Stimulated activated CD8-positive, alpha-beta memory T cell treated with anti-CD3 and anti-CD28 coated beads, Interleukin-4, amount 100 ng/mL, for 24 hours (primary cell): ENCODE measurements around the gene TGFBR3L.
"Not testable (repeated sequence)": the region's sequence is repeated elsewhere in the genome, so short reads cannot be mapped to it uniquely, and the experiment has no call there.

ENCODE experiments used
- DNase-seq: peaks from one replicate; pipeline ENCODE4 v3.0.0-alpha.2; 2020; ENCODE audit warnings: low read depth

The TGFBR3L gene

DNA sequence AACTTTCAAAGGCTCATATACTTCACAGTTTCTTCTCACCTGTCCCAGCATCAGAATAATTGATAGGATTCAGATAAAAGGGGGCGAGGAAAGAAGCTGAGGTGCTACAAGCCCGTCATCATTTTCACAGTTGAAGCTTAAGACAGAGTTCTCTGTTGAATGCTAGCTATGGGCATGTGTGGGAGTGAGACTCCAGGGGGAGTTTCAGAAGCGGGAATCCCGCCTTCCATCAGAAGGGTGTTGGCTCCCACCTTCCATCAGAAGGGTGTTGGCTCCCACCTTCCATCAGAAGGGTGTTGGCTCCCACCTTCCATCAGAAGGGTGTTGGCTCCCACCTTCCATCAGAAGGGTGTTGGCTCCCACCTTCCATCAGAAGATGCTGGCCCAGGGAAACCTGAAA is 46.5 kb downstream of the TGFBR3L start:
- DNase-seq, result not testable (repeated sequence)

- no peak for DNase-seq
Observed at GRCh38 chr19:7961920-7962626, 47.4 kb downstream of the TGFBR3L start.

GRCh38 chr19:7962644-7963268 is 48.1 kb downstream of the TGFBR3L start:
- no peak for DNase-seq

GRCh38 chr19:7963566-7963965 is 48.9 kb downstream of the TGFBR3L start:
- DNase-seq, result no peak

- DNase-seq, result no peak
Observed at GRCh38 chr19:7965259-7965841, 50.7 kb downstream of the TGFBR3L start.

DNA sequence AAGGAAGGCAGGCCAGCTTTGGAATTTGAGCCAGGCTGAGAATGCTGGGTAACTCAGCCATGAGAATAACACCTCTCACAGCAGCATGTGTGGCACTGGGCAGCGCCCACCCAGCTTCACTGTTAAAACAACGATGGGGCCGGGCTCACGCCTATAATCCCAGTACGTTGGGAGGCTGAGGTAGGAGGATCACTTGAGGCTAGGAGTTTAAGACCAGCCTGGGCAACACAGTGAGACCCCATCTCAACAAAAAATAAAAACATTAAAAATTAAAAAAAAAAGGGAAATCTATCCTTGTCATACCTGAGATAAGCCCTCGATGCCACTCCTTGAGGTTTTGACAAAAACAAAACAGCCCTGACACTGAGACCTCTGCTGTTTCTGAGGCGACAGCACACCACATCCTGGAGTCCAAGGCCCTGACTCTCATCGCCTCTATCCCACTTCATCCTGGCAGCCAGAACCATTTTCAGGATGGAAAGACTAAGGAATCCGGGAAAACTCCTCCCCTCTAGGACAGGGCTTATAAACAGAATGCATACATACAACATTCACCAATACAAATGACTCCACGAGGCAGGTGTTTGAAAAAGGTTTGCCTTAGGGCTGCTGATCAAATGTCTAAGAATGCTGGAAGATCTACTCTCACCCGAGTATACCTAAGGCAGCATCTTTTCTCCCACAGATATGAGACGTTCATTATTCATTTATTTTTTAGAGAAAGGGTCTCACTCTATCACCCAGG is 51.5 kb downstream of the TGFBR3L start:
- no peak for DNase-seq

- DNase-seq, result no peak
Observed at GRCh38 chr19:7968008-7968795, 53.6 kb downstream of the TGFBR3L start.
